ENCODE data around the gene MAPKAPK5. TPM values are rescaled to one million over a fixed set of nuclear protein-coding genes. Genes with fewer than 3 reads are reported as not detected.

Gene MAPKAPK5
- total and polyA plus RNA-seq, 2 experiments from 2014 or later = 41.5 to 77.0 TPM

DNA sequence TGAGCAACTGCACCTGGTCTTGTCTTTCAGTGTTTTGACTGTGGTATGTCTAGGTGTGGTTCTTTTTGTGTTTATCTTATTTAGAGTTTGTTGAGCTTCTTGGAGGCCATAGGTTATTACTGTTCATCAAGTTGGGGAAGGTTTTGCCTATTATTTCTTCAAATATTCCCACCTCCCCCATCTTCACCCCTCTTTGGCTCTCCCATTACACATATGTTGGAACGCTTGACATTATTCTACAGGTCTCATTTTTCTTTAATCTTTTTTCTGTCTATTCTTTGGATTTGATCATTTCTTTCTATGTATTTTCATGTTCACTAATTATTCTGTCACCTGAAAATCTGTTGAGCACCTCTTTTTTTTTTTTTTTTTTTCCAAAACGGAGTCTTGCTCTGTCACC, 16.2 kb downstream of the MAPKAPK5 start:
- H3K27ac Mint-ChIP-seq = no peak overlapping the region
- Histone ChIP-seq H2AFZ (no peak overlapping the region), H4K20me1 (replicated peaks; ENCODE audit: insufficient read depth) (peaks cover 41% of the 10 kb centered on the region), H3K36me3 (ENCODE audit: insufficient read depth) (no peaks in the 10 kb centered on the region), H3F3A (replicated peaks; ENCODE audit: low read depth) (0 out of 2 replicates have a peak, but pooled peaks cover 4% of the 10 kb centered on the region), H3K4me2 (no peak overlapping the region), H3K9me2 (ENCODE audit: insufficient read depth) (no peaks in the 10 kb centered on the region), H3K27me3 (ENCODE audit: insufficient read depth) (no peaks in the 10 kb centered on the region), H3K4me3 (no peak overlapping the region), H3K27ac (ENCODE audit: low read depth) (no peak overlapping the region), H3K79me2 (replicated peaks; ENCODE audit: insufficient read depth) (peaks cover 100% of the 10 kb centered on the region), H3K4me1 (ENCODE audit: insufficient read depth) (peaks cover 4% of the 10 kb centered on the region)
- peaks cover 3% of the 10 kb centered on the region for H3K27me3 Mint-ChIP-seq (ENCODE audit: insufficient read depth, low read depth, poor library complexity)
- DNase-seq (ENCODE audit: low spot score) (no peak), ATAC-seq (no peak)
- TF ChIP-seq ZNF331 (CRISPR knock-in tag; IDR thresholded peaks at IDR 0.05; ENCODE audit: low read depth) = no peak
- no peak for TF ChIP-seq JUNB (IDR thresholded peaks at IDR 0.05; ENCODE audit: unreplicated experiment)
- TF ChIP-seq ZNF114 (CRISPR knock-in tag; IDR thresholded peaks at IDR 0.05) = no peak
- TF ChIP-seq CREB1 (CRISPR knock-in tag; IDR thresholded peaks at IDR 0.05; ENCODE audit: low read depth) = no peak
- no peak for TF ChIP-seq POLR2AphosphoS5 (IDR thresholded peaks at IDR 0.05; ENCODE audit: low read depth)
- TF ChIP-seq NANOG (IDR thresholded peaks at IDR 0.05; ENCODE audit: borderline replicate concordance) = no peak
- TF ChIP-seq, protein P1, sequence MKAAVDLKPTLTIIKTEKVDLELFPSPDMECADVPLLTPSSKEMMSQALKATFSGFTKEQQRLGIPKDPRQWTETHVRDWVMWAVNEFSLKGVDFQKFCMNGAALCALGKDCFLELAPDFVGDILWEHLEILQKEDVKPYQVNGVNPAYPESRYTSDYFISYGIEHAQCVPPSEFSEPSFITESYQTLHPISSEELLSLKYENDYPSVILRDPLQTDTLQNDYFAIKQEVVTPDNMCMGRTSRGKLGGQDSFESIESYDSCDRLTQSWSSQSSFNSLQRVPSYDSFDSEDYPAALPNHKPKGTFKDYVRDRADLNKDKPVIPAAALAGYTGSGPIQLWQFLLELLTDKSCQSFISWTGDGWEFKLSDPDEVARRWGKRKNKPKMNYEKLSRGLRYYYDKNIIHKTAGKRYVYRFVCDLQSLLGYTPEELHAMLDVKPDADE (IDR thresholded peaks at IDR 0.05) = no peak
- no peak for TF ChIP-seq EZH2 (IDR thresholded peaks at IDR 0.05; ENCODE audit: low read depth, unreplicated experiment)
- TF ChIP-seq, protein P2, sequence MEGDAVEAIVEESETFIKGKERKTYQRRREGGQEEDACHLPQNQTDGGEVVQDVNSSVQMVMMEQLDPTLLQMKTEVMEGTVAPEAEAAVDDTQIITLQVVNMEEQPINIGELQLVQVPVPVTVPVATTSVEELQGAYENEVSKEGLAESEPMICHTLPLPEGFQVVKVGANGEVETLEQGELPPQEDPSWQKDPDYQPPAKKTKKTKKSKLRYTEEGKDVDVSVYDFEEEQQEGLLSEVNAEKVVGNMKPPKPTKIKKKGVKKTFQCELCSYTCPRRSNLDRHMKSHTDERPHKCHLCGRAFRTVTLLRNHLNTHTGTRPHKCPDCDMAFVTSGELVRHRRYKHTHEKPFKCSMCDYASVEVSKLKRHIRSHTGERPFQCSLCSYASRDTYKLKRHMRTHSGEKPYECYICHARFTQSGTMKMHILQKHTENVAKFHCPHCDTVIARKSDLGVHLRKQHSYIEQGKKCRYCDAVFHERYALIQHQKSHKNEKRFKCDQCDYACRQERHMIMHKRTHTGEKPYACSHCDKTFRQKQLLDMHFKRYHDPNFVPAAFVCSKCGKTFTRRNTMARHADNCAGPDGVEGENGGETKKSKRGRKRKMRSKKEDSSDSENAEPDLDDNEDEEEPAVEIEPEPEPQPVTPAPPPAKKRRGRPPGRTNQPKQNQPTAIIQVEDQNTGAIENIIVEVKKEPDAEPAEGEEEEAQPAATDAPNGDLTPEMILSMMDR (conservative IDR thresholded peaks at IDR 0.05; ENCODE audit: low read depth in 2 of 2) = no peak
- TF ChIP-seq, protein P3, sequence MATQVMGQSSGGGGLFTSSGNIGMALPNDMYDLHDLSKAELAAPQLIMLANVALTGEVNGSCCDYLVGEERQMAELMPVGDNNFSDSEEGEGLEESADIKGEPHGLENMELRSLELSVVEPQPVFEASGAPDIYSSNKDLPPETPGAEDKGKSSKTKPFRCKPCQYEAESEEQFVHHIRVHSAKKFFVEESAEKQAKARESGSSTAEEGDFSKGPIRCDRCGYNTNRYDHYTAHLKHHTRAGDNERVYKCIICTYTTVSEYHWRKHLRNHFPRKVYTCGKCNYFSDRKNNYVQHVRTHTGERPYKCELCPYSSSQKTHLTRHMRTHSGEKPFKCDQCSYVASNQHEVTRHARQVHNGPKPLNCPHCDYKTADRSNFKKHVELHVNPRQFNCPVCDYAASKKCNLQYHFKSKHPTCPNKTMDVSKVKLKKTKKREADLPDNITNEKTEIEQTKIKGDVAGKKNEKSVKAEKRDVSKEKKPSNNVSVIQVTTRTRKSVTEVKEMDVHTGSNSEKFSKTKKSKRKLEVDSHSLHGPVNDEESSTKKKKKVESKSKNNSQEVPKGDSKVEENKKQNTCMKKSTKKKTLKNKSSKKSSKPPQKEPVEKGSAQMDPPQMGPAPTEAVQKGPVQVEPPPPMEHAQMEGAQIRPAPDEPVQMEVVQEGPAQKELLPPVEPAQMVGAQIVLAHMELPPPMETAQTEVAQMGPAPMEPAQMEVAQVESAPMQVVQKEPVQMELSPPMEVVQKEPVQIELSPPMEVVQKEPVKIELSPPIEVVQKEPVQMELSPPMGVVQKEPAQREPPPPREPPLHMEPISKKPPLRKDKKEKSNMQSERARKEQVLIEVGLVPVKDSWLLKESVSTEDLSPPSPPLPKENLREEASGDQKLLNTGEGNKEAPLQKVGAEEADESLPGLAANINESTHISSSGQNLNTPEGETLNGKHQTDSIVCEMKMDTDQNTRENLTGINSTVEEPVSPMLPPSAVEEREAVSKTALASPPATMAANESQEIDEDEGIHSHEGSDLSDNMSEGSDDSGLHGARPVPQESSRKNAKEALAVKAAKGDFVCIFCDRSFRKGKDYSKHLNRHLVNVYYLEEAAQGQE (IDR thresholded peaks at IDR 0.05; ENCODE audit: unreplicated experiment) = no peak
- TF ChIP-seq, protein P4, sequence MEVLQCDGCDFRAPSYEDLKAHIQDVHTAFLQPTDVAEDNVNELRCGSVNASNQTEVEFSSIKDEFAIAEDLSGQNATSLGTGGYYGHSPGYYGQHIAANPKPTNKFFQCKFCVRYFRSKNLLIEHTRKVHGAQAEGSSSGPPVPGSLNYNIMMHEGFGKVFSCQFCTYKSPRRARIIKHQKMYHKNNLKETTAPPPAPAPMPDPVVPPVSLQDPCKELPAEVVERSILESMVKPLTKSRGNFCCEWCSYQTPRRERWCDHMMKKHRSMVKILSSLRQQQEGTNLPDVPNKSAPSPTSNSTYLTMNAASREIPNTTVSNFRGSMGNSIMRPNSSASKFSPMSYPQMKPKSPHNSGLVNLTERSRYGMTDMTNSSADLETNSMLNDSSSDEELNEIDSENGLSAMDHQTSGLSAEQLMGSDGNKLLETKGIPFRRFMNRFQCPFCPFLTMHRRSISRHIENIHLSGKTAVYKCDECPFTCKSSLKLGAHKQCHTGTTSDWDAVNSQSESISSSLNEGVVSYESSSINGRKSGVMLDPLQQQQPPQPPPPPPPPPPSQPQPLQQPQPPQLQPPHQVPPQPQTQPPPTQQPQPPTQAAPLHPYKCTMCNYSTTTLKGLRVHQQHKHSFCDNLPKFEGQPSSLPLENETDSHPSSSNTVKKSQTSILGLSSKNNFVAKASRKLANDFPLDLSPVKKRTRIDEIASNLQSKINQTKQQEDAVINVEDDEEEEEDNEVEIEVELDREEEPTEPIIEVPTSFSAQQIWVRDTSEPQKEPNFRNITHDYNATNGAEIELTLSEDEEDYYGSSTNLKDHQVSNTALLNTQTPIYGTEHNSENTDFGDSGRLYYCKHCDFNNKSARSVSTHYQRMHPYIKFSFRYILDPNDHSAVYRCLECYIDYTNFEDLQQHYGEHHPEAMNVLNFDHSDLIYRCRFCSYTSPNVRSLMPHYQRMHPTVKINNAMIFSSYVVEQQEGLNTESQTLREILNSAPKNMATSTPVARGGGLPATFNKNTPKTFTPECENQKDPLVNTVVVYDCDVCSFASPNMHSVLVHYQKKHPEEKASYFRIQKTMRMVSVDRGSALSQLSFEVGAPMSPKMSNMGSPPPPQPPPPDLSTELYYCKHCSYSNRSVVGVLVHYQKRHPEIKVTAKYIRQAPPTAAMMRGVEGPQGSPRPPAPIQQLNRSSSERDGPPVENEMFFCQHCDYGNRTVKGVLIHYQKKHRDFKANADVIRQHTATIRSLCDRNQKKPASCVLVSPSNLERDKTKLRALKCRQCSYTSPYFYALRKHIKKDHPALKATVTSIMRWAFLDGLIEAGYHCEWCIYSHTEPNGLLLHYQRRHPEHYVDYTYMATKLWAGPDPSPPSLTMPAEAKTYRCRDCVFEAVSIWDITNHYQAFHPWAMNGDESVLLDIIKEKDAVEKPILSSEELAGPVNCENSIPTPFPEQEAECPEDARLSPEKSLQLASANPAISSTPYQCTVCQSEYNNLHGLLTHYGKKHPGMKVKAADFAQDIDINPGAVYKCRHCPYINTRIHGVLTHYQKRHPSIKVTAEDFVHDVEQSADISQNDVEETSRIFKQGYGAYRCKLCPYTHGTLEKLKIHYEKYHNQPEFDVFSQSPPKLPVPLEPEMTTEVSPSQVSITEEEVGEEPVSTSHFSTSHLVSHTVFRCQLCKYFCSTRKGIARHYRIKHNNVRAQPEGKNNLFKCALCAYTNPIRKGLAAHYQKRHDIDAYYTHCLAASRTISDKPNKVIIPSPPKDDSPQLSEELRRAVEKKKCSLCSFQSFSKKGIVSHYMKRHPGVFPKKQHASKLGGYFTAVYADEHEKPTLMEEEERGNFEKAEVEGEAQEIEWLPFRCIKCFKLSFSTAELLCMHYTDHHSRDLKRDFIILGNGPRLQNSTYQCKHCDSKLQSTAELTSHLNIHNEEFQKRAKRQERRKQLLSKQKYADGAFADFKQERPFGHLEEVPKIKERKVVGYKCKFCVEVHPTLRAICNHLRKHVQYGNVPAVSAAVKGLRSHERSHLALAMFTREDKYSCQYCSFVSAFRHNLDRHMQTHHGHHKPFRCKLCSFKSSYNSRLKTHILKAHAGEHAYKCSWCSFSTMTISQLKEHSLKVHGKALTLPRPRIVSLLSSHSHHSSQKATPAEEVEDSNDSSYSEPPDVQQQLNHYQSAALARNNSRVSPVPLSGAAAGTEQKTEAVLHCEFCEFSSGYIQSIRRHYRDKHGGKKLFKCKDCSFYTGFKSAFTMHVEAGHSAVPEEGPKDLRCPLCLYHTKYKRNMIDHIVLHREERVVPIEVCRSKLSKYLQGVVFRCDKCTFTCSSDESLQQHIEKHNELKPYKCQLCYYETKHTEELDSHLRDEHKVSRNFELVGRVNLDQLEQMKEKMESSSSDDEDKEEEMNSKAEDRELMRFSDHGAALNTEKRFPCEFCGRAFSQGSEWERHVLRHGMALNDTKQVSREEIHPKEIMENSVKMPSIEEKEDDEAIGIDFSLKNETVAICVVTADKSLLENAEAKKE (CRISPR knock-in tag; IDR thresholded peaks at IDR 0.05) = no peak
- TF ChIP-seq STAT1 (IDR thresholded peaks at IDR 0.05; ENCODE audit: unreplicated experiment) = no peak
- no peak overlapping the region for H3K4me3 Mint-ChIP-seq
- H3K9me3 Mint-ChIP-seq = no peaks in the 10 kb centered on the region
- peaks cover 12% of the 10 kb centered on the region for H3K4me1 Mint-ChIP-seq
- H3K36me3 Mint-ChIP-seq (ENCODE audit: low read depth) = peaks cover 19% of the 10 kb centered on the region
